Right atrium auricular region (tissue), 2 donors: Measurements from ENCODE around the gene NOS1. TPM values are rescaled to one million over a fixed set of nuclear protein-coding genes. Genes with fewer than 3 reads are reported as not detected.

Experiments used
- DNase-seq: peaks from one replicate; pipeline ENCODE4 v3.0.0-alpha.2; 2019; ENCODE audit warnings: low spot score
- H3K27ac ChIP-seq, 2 donors: fragments of 200-600 bp; sonication (generic); 1 replicate in 1 of 2; 2 replicates in 1 of 2; pipeline ENCODE4 v1.5.1; 2016 to 2019
- H3K27me3 ChIP-seq, 2 donors: fragments of 200-600 bp; sonication (generic); one replicate each; pipeline versions ENCODE4 v1.5.1 to v1.6.0; 2017 to 2019
- H3K36me3 ChIP-seq: fragments of 200-600 bp; sonication (generic); one replicate; pipeline ENCODE4 v1.5.1; 2016
- H3K4me1 ChIP-seq, 2 donors: fragments of 200-600 bp; sonication (generic); one replicate each; pipeline versions ENCODE4 v1.5.1 to v1.6.0; 2017 to 2019
- H3K4me3 ChIP-seq, 2 donors: fragments of 200-600 bp; sonication (generic); 1 replicate in 1 of 2; 2 replicates in 1 of 2; pipeline ENCODE4 v1.5.1; 2017 to 2019; ENCODE audit warnings: mild to moderate bottlenecking in 1 of 2, moderate library complexity in 1 of 2
- H3K9me3 ChIP-seq, 2 donors: fragments of 200-600 bp; sonication (generic); one replicate each; pipeline ENCODE4 v1.5.1; 2019
- total RNA-seq, 2 donors: library from RNA; depleted of rRNA; stranded (reverse); fragments of >200 nt; gene quantifications; one replicate each; pipeline ENCODE4 v1.1.0, GENCODE V29; 2016
- TF ChIP-seq, protein P1 (sequence below), 2 donors: fragments of 200-600 bp; sonication (generic); IDR thresholded peaks; one replicate each; pipeline ENCODE4 v1.5.1; 2019; ENCODE audit warnings: antibody characterized with exemption in 2 of 2

NOS1 gene
- total RNA-seq, 2 donors from 2014 or later: 0.04 to 0.67 TPM

DNA sequence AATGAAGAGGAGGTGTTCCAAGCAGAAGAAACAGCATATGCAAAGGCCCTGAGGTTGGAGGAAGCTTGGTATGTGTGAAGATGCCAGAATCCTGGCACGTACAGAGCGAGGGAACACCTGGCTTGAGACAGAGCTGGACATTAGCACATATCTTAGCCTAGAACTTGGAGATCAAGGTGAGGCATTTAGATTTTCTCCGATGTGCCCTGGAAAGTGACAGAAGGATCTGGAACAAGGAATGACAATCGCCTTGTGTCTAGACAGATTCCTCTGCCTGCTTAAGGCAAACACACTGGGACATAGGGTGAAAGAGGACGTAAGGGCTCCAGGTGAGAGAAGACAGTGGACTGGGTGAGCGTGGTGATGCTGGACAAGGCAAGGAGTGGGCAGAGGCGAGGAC lies 32.2 kb upstream of the NOS1 start:
- TF ChIP-seq, protein P1, sequence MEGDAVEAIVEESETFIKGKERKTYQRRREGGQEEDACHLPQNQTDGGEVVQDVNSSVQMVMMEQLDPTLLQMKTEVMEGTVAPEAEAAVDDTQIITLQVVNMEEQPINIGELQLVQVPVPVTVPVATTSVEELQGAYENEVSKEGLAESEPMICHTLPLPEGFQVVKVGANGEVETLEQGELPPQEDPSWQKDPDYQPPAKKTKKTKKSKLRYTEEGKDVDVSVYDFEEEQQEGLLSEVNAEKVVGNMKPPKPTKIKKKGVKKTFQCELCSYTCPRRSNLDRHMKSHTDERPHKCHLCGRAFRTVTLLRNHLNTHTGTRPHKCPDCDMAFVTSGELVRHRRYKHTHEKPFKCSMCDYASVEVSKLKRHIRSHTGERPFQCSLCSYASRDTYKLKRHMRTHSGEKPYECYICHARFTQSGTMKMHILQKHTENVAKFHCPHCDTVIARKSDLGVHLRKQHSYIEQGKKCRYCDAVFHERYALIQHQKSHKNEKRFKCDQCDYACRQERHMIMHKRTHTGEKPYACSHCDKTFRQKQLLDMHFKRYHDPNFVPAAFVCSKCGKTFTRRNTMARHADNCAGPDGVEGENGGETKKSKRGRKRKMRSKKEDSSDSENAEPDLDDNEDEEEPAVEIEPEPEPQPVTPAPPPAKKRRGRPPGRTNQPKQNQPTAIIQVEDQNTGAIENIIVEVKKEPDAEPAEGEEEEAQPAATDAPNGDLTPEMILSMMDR (IDR thresholded peaks at IDR 0.05): no peak
- H3K27ac ChIP-seq: no peak overlapping the region
- H3K36me3 ChIP-seq: no peaks in the 10 kb centered on the region
- no peaks in the 10 kb centered on the region for H3K27me3 ChIP-seq
- DNase-seq: no peak
- no peak overlapping the region for H3K4me3 ChIP-seq
- H3K9me3 ChIP-seq: no peaks in the 10 kb centered on the region
- H3K4me1 ChIP-seq: no peaks in the 10 kb centered on the region

DNA sequence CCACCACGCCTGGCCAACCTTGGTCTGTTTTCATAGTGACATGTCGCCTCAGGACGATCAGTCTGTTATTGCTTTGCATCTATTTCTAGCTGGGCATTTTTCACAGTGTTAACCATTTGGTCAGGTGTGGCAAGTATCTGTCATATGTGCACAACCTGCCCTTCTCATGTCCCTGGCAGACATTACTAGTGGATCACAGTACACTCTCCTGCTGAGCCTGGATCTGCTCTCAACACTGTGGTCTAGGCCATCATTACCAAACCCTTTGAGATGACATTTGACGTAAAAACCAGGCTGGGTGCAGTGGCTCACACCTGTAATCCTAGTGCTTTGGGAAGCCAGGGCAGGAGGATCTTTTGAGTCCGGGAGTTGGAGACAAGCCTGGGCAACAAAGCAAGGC lies 29.4 kb upstream of the NOS1 start:
- Histone ChIP-seq H3K4me3 (no peak overlapping the region), H3K27ac (no peak overlapping the region), H3K27me3 (no peaks in the 10 kb centered on the region), H3K4me1 (no peaks in the 10 kb centered on the region), H3K9me3 (no peaks in the 10 kb centered on the region), H3K36me3 (no peaks in the 10 kb centered on the region)
- no peak for DNase-seq
- TF ChIP-seq, protein P1 (IDR thresholded peaks at IDR 0.05): no peak

DNA sequence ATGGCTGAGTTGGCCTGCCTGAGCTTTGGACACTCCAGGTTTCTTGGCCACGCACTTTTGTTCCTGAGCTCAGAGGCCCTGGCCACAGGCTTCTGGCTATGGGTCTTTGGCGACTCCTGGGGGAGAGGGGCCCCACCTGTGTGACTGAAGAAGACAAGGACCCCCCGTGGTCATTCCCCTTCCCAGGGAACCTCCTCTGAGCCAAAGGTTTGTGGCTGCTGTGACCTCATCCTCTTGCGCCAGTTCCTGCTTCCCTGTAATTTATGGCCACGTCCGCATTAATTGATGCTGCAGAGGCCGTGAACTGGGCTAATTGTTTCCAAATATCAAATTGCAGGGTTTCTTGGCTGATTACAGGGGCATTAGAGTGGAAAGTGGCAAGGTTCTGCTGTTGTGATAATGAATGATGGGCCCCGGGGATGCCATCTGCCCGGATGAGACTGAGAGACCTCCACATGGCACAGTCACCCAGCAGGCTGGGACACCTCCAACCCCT lies 27.6 kb upstream of the NOS1 start:
- H3K9me3 ChIP-seq: no peaks in the 10 kb centered on the region
- no peak overlapping the region for H3K4me3 ChIP-seq
- no peaks in the 10 kb centered on the region for H3K36me3 ChIP-seq
- TF ChIP-seq, protein P1 (IDR thresholded peaks at IDR 0.05): no peak
- no peaks in the 10 kb centered on the region for H3K27me3 ChIP-seq
- DNase-seq: no peak
- no peak overlapping the region for H3K27ac ChIP-seq
- no peaks in the 10 kb centered on the region for H3K4me1 ChIP-seq

DNA sequence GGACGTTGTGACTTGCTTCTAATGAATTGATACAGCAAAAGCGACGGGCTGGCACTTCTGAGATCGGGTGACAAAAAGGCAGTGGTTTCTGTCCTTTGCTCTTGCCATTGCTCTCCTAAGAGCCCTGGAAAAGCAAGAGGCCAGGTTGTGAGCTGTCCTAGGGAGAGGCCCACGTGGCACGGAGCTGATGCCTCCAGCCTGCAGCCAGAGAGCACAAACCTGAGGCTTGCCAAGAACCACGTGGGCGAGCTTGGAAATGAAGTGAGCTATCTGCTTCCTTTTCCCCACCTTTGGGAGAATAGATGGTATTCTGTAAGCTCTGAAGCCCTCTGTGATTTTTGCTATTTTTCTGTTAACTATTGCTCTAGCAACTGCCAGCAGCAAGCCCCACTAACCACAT lies 26.4 kb upstream of the NOS1 start:
- TF ChIP-seq, protein P1 (IDR thresholded peaks at IDR 0.05): no peak
- H3K27ac ChIP-seq: no peak overlapping the region
- DNase-seq: no peak

DNA sequence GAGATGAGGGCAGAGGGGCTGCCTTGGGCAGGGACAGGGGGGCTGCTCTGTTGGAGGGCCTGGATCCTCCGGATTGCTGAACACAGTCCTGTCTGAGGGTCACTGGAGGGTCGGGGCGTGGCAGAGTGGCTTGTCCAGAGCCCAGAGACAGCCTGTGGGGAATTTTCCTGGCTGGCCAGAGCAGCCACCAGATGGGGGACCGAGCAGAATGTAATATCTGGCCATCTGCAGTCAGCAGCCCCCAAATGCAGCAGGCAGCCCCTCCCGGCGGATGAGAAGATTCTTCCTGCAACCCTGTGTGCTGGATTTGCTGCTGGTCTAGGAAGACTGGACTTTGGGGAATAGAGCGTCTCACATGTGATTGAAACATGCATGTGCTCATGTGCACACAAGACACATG lies 23.3 kb upstream of the NOS1 start:
- TF ChIP-seq, protein P1 (IDR thresholded peaks at IDR 0.05): no peak
- DNase-seq: no peak
- Histone ChIP-seq H3K36me3 (no peaks in the 10 kb centered on the region), H3K4me3 (no peak overlapping the region), H3K27ac (no peak overlapping the region), H3K4me1 (no peaks in the 10 kb centered on the region), H3K27me3 (no peaks in the 10 kb centered on the region), H3K9me3 (no peaks in the 10 kb centered on the region)

More for the DNA sequence above, 26.4 kb upstream of the NOS1 start:
- Histone ChIP-seq H3K36me3 (no peaks in the 10 kb centered on the region), H3K9me3 (no peaks in the 10 kb centered on the region), H3K27me3 (no peaks in the 10 kb centered on the region), H3K4me3 (no peak overlapping the region), H3K4me1 (no peaks in the 10 kb centered on the region)

DNA sequence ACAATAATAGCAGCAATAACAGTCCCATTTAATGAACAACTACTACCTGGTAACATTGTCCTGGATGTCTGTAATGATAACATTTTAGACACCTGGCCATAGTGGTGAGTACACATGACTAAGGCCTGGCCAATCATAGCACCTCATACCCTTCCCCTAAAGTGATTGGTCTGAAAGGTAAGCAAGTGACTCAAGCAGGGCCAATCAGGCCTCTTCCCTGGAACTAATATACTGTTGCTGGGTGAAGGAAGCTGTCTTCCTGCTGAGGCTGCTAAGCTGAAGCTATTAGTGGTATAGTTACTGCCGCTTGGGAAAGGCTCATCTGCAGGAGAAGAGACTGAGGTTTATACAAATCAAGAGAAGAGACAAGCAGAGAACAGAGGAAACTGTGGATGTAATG lies 18.7 kb upstream of the NOS1 start:
- Histone ChIP-seq H3K36me3 (no peaks in the 10 kb centered on the region), H3K9me3 (no peaks in the 10 kb centered on the region), H3K27ac (no peak overlapping the region), H3K4me1 (no peaks in the 10 kb centered on the region), H3K4me3 (no peak overlapping the region), H3K27me3 (no peaks in the 10 kb centered on the region)
- TF ChIP-seq, protein P1 (IDR thresholded peaks at IDR 0.05): no peak
- no peak for DNase-seq
